ENCODE results near the gene EDN1.
"Not testable (repeated sequence)": the region's sequence is repeated elsewhere in the genome, so short reads cannot be mapped to it uniquely, and the experiment has no call there.

The EDN1 gene

GRCh38 chr6:12295558-12296254, 5.5 kb downstream of the EDN1 start:
- DNase-seq = no peak

- no peak for DNase-seq
Observed at GRCh38 chr6:12296255-12296573, 6.1 kb downstream of the EDN1 start.

- DNase-seq = no peak
Observed at GRCh38 chr6:12296604-12297003, 6.4 kb downstream of the EDN1 start.

- no peak for DNase-seq
Observed at GRCh38 chr6:12297363-12298016, 7.3 kb downstream of the EDN1 start.

- no peak for DNase-seq
Observed at GRCh38 chr6:12298017-12298978, 8.1 kb downstream of the EDN1 start.

GRCh38 chr6:12298995-12299394, 8.8 kb downstream of the EDN1 start:
- DNase-seq = no peak

- no peak for DNase-seq
Observed at GRCh38 chr6:12301018-12301417, 10.9 kb downstream of the EDN1 start.

- DNase-seq = no peak
Observed at GRCh38 chr6:12304487-12304886, 14.3 kb downstream of the EDN1 start.

- DNase-seq = no peak
Observed at GRCh38 chr6:12309070-12309469, 18.9 kb downstream of the EDN1 start.

- DNase-seq = no peak
Observed at GRCh38 chr6:12311106-12311505, 20.9 kb downstream of the EDN1 start.

GRCh38 chr6:12312736-12313135, 22.6 kb downstream of the EDN1 start:
- no peak for DNase-seq

- no peak for DNase-seq
Observed at GRCh38 chr6:12313306-12313991, 23.3 kb downstream of the EDN1 start.

- DNase-seq = no peak
Observed at GRCh38 chr6:12313992-12314589, 23.9 kb downstream of the EDN1 start.

- no peak for DNase-seq
Observed at GRCh38 chr6:12314751-12315150, 24.6 kb downstream of the EDN1 start.

GRCh38 chr6:12315292-12316081, 25.3 kb downstream of the EDN1 start:
- no peak for DNase-seq

- no peak for DNase-seq
Observed at GRCh38 chr6:12318749-12319148, 28.6 kb downstream of the EDN1 start.

- not testable (repeated sequence) for DNase-seq
Observed at GRCh38 chr6:12320074-12320473, 29.9 kb downstream of the EDN1 start.

GRCh38 chr6:12324099-12324498, 33.9 kb downstream of the EDN1 start:
- no peak for DNase-seq

- DNase-seq = no peak
Observed at GRCh38 chr6:12324748-12325147, 34.6 kb downstream of the EDN1 start.

- DNase-seq = no peak
Observed at GRCh38 chr6:12325872-12326271, 35.7 kb downstream of the EDN1 start.

GRCh38 chr6:12327391-12327790, 37.2 kb downstream of the EDN1 start:
- DNase-seq = no peak

- no peak for DNase-seq
Observed at GRCh38 chr6:12327988-12328387, 37.8 kb downstream of the EDN1 start.

All from NCI-H526 treated with DMSO at 0.1 percent for 48 hours (cell line).